ENCODE data around the gene EPHA10. TPM values are rescaled to one million over a fixed set of nuclear protein-coding genes. Genes with fewer than 3 reads are reported as not detected.

Gene EPHA10
- polyA plus RNA-seq, 4 donors: 1.9 to 5.4 (median 3.5) TPM

DNA sequence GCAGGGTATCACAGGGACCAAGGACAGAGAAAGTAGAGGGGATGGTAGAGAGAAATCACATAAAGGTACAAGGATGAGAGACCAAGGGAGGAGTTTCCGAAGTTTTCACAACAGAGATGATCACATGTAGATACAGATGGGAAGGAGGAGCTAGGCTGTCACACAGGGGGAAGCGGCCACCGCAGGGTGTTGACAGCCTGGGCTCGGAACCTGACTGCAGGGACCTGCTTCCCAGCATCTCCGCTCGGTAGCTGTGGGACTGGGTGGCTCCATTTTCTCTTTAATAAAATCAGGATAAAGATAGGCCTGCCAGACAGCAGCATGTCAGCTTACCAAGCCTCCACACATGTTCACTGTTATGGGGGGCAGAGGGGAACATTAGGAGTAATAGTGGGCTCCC, 40.3 kb downstream of the EPHA10 start:
- WGBS, 3 donors: 87 to 94% (median 88%) methylated on average over 6 of the region's 6 CpGs
- Histone ChIP-seq H3K27me3 (ENCODE audit: control insufficient read depth in 3 of 3, insufficient read depth in 3 of 3, low read length in 3 of 3) (peaks cover 0 to 2% (median 0%) of the 10 kb centered on the region in 3 donors), H3K4me3 (ENCODE audit: low read depth in 1 of 3, low read length in 3 of 3) (no peak overlapping the region), H3K36me3 (ENCODE audit: control insufficient read depth in 3 of 3, insufficient read depth in 2 of 3, low read depth in 1 of 3, low read length in 3 of 3) (no peaks in the 10 kb centered on the region), H3K27ac (ENCODE audit: low read depth in 1 of 3, low read length in 2 of 3) (no peak overlapping the region), H3K9me3 (ENCODE audit: control insufficient read depth in 2 of 2, insufficient read depth in 1 of 2, low read depth in 1 of 2, low read length in 1 of 2) (no peaks in the 10 kb centered on the region), H3K4me1 (ENCODE audit: control insufficient read depth in 3 of 3, insufficient read depth in 2 of 3, low read depth in 1 of 3, low read length in 2 of 3) (no peaks in the 10 kb centered on the region)
- DNase-seq (no peak), FAIRE-seq (no peak)

DNA sequence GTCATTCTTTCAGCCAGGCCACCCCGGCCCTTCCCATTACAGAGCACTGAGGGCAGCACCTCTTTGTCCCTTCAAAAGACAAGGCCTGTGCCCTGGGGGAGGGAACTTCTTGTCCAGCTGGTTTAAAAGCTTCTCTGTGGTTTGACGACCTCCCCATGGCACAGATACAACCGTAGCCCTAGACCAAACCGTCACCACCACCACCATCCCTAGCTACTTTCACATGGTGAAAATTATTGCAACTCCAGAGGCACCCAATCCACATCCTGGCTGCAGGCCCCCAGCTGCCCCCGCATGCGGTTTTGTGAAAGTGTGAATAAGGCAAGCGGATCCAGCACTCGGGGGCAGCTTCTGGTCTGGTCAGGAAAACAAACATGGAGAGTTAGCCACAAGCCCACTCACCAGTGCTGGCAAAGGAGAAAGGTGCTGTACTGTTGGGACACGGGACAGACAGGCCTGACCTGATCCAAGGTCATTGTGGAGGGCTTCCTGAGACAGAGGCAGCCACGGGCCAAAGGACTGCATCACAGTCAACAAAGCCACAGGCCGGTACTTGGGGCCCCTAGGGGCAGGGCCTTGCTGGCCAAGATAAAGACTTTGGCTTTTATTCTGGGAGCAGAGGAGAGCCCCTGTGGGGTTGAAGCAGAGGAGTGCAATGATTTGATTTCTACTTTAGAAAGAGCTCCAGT, 41.4 kb downstream of the EPHA10 start:
- H3K9me3 ChIP-seq (ENCODE audit: control insufficient read depth in 2 of 2, insufficient read depth in 1 of 2, low read depth in 1 of 2, low read length in 1 of 2): no peaks in the 10 kb centered on the region
- no peak overlapping the region for H3K4me3 ChIP-seq (ENCODE audit: low read depth in 1 of 3, low read length in 3 of 3)
- peaks cover 0 to 2% (median 0%) of the 10 kb centered on the region in 3 donors for H3K27me3 ChIP-seq (ENCODE audit: control insufficient read depth in 3 of 3, insufficient read depth in 3 of 3, low read length in 3 of 3)
- DNase-seq (no peak), FAIRE-seq (no peak)
- H3K4me1 ChIP-seq (ENCODE audit: control insufficient read depth in 3 of 3, insufficient read depth in 2 of 3, low read depth in 1 of 3, low read length in 2 of 3): no peaks in the 10 kb centered on the region
- no peak overlapping the region for H3K27ac ChIP-seq (ENCODE audit: low read depth in 1 of 3, low read length in 2 of 3)
- 56 to 72% (median 67%) methylated on average over 11 of the region's 11 CpGs for WGBS, 3 donors
- no peaks in the 10 kb centered on the region for H3K36me3 ChIP-seq (ENCODE audit: control insufficient read depth in 3 of 3, insufficient read depth in 2 of 3, low read depth in 1 of 3, low read length in 3 of 3)

DNA sequence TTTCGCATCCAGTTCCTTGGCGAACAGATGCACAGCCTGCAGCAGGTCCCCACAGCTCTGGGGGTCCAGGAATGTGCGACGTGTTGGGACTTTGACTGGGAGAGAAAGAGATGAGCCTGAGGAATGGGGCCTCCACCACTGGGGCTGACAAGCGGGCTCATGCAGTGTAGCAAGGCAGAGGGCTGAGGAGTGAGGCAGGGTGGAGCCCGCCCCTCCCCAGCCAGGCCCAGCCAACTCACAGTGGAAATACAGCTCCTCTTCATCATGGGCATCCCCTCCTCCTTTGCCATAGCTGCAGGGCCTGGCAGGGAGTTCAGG, 41.9 kb downstream of the EPHA10 start:
- DNase-seq (no peak), FAIRE-seq (no peak)
- Histone ChIP-seq H3K27ac (ENCODE audit: low read depth in 1 of 3, low read length in 2 of 3) (no peak overlapping the region), H3K9me3 (ENCODE audit: control insufficient read depth in 2 of 2, insufficient read depth in 1 of 2, low read depth in 1 of 2, low read length in 1 of 2) (no peaks in the 10 kb centered on the region), H3K36me3 (ENCODE audit: control insufficient read depth in 3 of 3, insufficient read depth in 2 of 3, low read depth in 1 of 3, low read length in 3 of 3) (no peaks in the 10 kb centered on the region), H3K27me3 (ENCODE audit: control insufficient read depth in 3 of 3, insufficient read depth in 3 of 3, low read length in 3 of 3) (peaks cover 0 to 2% (median 0%) of the 10 kb centered on the region in 3 donors), H3K4me1 (ENCODE audit: control insufficient read depth in 3 of 3, insufficient read depth in 2 of 3, low read depth in 1 of 3, low read length in 2 of 3) (no peaks in the 10 kb centered on the region), H3K4me3 (ENCODE audit: low read depth in 1 of 3, low read length in 3 of 3) (no peak overlapping the region)
- WGBS, 3 donors: 87 to 91% (median 90%) methylated on average over 6 of the region's 6 CpGs

DNA sequence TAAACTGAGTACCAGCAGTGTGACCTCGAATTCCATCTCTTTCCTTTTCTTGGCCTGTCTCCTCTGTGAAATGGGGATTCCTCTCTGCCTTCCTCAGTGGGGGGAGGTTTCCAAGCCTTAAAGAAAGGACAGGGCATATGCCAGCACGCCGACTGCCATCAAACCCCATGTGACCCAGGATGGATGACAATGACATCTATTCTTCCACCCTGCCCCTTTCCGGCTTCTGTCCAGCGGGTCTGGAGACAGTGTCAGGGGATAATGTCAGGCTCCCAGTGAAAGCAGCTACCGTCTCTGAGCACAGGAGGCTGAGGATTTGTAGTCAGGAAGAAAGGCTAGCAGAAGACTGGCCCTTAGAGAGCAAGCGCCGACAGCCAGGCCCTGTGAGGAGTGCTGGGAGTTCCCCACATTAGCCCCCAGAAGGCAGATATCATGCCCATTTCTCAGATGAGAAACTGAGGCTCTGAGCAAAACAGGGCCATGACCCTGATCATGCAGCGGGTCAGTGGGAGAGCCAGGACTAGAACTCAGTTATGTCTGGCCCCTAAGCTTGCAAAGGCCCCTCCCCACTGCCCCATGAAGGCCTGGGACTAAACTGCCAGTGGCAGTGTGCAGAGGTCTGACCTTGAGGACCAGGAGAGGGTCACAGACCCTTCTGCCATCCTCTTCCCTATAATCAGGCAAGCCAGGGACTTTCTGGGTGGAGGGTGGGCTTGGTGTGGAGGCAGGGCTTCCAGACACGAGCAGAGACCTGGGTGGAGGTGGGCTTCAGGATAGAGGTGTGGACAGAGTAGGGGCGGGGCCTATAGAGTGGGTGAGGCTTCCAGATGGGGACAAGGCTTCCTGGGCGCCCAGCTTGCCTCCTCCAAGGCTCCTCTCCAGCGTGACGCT, 42.5 kb downstream of the EPHA10 start:
- Histone ChIP-seq H3K4me1 (ENCODE audit: control insufficient read depth in 3 of 3, insufficient read depth in 2 of 3, low read depth in 1 of 3, low read length in 2 of 3) (no peaks in the 10 kb centered on the region), H3K9me3 (ENCODE audit: control insufficient read depth in 2 of 2, insufficient read depth in 1 of 2, low read depth in 1 of 2, low read length in 1 of 2) (no peaks in the 10 kb centered on the region), H3K4me3 (ENCODE audit: low read depth in 1 of 3, low read length in 3 of 3) (no peak overlapping the region), H3K36me3 (ENCODE audit: control insufficient read depth in 3 of 3, insufficient read depth in 2 of 3, low read depth in 1 of 3, low read length in 3 of 3) (no peaks in the 10 kb centered on the region), H3K27ac (ENCODE audit: low read depth in 1 of 3, low read length in 2 of 3) (no peak overlapping the region), H3K27me3 (ENCODE audit: control insufficient read depth in 3 of 3, insufficient read depth in 3 of 3, low read length in 3 of 3) (peaks cover 0 to 2% (median 0%) of the 10 kb centered on the region in 3 donors)
- FAIRE-seq: no peak
- DNase-seq: no peak
- 82 to 90% (median 90%) methylated on average over 14 of the region's 14 CpGs for WGBS, 3 donors

DNA sequence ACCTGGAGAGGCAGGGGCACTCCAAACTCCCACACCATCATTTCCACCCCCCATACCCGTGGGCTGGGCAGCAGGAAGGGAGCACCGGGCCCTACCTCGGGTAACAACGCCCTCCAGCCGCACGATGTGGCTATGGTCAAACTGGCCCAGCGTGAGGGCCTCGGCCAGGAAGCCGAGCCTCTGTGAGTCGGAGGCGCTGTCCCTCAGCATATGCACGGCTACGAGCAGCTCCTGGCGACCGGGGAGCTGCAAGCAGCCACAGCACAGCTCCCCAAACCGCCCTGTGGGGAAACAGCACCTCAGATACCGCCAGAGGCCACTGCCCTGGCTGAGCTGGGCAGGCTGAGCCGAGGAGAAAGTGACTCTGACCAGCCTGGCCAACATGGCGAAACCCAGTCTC, 43.4 kb downstream of the EPHA10 start:
- Histone ChIP-seq H3K4me3 (ENCODE audit: low read depth in 1 of 3, low read length in 3 of 3) (no peak overlapping the region), H3K27me3 (ENCODE audit: control insufficient read depth in 3 of 3, insufficient read depth in 3 of 3, low read length in 3 of 3) (peaks cover 0 to 2% (median 0%) of the 10 kb centered on the region in 3 donors), H3K36me3 (ENCODE audit: control insufficient read depth in 3 of 3, insufficient read depth in 2 of 3, low read depth in 1 of 3, low read length in 3 of 3) (no peaks in the 10 kb centered on the region), H3K27ac (ENCODE audit: low read depth in 1 of 3, low read length in 2 of 3) (no peak overlapping the region), H3K9me3 (ENCODE audit: control insufficient read depth in 2 of 2, insufficient read depth in 1 of 2, low read depth in 1 of 2, low read length in 1 of 2) (no peaks in the 10 kb centered on the region), H3K4me1 (ENCODE audit: control insufficient read depth in 3 of 3, insufficient read depth in 2 of 3, low read depth in 1 of 3, low read length in 2 of 3) (no peaks in the 10 kb centered on the region)
- FAIRE-seq (no peak), DNase-seq (no peak)
- 63 to 88% (median 86%) methylated on average over 19 of the region's 19 CpGs for WGBS, 3 donors

DNA sequence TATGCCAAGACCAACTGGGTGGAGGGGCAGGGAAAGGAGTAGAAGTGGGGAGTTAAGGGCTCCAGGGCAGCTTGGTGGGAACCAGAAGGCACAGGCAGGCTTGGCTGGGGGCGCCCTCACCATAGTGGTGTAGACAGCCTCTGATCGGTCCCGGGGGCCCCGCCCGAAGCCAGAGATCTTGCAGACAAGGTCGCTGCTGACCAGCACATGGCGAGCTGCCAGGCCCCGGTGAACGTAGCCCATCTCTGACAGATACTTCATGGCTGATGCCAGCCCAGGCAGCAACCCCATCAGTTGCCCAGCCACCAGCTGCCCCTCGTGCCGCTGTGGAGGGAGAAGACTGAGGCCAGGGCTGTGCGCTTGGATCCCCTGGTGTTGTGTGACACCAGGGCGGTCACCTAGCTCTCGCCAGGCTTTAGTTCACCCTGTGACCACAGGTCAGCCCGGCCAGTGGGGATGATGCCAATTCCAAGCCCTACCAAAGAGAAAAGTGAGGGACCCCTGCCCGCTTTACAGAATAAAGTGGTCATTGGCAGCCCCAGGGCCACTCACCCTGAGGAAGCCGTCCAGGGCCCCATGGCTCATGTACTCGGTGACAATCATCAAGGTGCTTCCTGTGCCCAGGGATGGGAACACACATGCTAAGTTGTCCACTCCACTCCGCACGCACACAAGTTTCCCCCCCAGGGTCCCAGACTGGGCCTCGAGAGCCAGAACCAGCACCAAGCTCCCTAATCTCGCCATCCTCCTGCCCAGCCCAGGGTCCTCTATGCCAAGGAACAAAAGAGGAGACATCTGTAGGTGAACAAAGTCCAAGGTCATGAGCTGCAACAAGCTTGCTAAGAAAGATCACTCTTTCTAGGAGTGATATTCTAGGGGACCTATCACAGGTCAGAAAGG, 44.4 kb downstream of the EPHA10 start:
- FAIRE-seq: no peak
- no peak overlapping the region for H3K4me3 ChIP-seq (ENCODE audit: low read depth in 1 of 3, low read length in 3 of 3)
- H3K27ac ChIP-seq (ENCODE audit: low read depth in 1 of 3, low read length in 2 of 3): no peak overlapping the region
- no peaks in the 10 kb centered on the region for H3K4me1 ChIP-seq (ENCODE audit: control insufficient read depth in 3 of 3, insufficient read depth in 2 of 3, low read depth in 1 of 3, low read length in 2 of 3)
- no peak for DNase-seq
- no peaks in the 10 kb centered on the region for H3K36me3 ChIP-seq (ENCODE audit: control insufficient read depth in 3 of 3, insufficient read depth in 2 of 3, low read depth in 1 of 3, low read length in 3 of 3)
- H3K27me3 ChIP-seq (ENCODE audit: control insufficient read depth in 3 of 3, insufficient read depth in 3 of 3, low read length in 3 of 3): no peaks in the 10 kb centered on the region
- WGBS, 3 donors: 78 to 87% (median 79%) methylated on average over 17 to 22 of the region's 22 CpGs
- H3K9me3 ChIP-seq (ENCODE audit: control insufficient read depth in 2 of 2, insufficient read depth in 1 of 2, low read depth in 1 of 2, low read length in 1 of 2): no peaks in the 10 kb centered on the region

DNA sequence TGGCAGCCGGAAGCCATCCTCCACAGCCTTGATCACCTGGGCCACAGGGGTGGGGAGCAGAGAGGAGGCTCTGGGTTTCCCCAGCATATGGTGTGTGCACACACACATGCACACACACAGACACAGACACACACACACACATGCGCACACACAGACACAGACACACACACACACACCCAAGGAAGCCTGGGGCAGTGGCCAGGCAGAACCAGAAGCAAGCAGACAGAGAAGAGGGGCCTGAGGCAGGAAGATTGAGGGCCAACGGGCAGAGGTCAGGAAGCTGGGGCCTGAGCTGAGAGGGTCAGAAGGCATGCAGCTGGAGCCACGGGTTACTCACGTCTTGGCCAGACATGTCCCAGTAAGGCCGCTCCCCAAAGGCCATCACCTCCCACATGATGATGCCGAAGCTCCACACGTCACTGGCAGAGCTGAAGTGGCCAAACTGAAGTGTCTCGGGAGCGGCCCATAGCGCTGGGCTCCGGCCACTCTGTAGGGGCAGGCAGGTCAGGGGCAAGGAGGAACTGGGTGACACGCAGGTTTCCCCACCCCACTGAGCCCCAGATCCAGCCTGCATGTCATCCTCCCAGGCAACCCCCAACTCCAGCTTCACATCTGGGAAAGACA, 45.2 kb downstream of the EPHA10 start:
- Histone ChIP-seq H3K27me3 (ENCODE audit: control insufficient read depth in 3 of 3, insufficient read depth in 3 of 3, low read length in 3 of 3) (no peaks in the 10 kb centered on the region), H3K4me3 (ENCODE audit: low read depth in 1 of 3, low read length in 3 of 3) (no peak overlapping the region), H3K9me3 (ENCODE audit: control insufficient read depth in 2 of 2, insufficient read depth in 1 of 2, low read depth in 1 of 2, low read length in 1 of 2) (no peaks in the 10 kb centered on the region), H3K36me3 (ENCODE audit: control insufficient read depth in 3 of 3, insufficient read depth in 2 of 3, low read depth in 1 of 3, low read length in 3 of 3) (no peaks in the 10 kb centered on the region), H3K4me1 (ENCODE audit: control insufficient read depth in 3 of 3, insufficient read depth in 2 of 3, low read depth in 1 of 3, low read length in 2 of 3) (no peaks in the 10 kb centered on the region), H3K27ac (ENCODE audit: low read depth in 1 of 3, low read length in 2 of 3) (no peak overlapping the region)
- DNase-seq (no peak), FAIRE-seq (no peak)
- 78 to 90% (median 87%) methylated on average over 10 to 13 of the region's 13 CpGs for WGBS, 3 donors
